Measurements from ENCODE around the gene PATJ.

DNA sequence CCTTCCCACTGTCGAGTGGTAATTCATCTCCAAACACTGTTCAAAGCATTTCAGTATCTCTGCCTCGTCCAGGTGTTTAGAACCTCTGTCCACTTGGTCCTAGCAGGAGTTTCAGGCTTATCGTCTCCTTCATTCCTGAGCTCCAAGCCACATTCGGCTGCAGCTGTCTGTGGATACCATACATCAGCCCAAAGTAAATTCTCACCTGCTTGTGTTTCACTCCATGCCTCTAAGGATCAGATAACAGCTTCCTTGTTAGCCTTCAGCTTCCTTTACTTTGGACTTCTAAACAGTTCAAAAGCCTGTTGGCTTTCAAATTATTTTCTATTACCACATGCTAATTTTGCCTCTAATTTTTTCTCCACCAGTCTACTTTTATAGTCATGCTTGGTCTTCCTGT, 233.4 kb downstream of the PATJ start:
- TF ChIP-seq CTCF (IDR thresholded peaks at IDR 0.05) = no peak
- TF ChIP-seq POLR2A (IDR thresholded peaks at IDR 0.05; ENCODE audit: low read depth) = no peak

Measured in esophagus muscularis mucosa (tissue), 3 donors.